K562 (cell line): Measurements from ENCODE around the gene AFF3. TPM values are rescaled to one million over a fixed set of nuclear protein-coding genes. Genes with fewer than 3 reads are reported as not detected.

Source experiments
- ATAC-seq: fragments of 200-7000 bp; cut with Tn5 transposase; 3 replicates; pipeline ENCODE4 v1.9.1; 2020; ENCODE audit warnings: moderate library complexity
- BruUV-seq: library from RNA; stranded (reverse); fragments of 400-500 nt; replicated peaks from 2 replicates; lab custom pipeline; 2021; lab: Mats Ljungman, UMichigan
- CTCF ChIA-PET: fragments of 300-600 bp; formaldehyde crosslinking; extraction: SDS; loops from one replicate; lab custom pipeline; 2021; ENCODE audit warnings: low intra/inter-chr PET ratio; lab: Yijun Ruan, JAX
- POLR2A ChIA-PET: fragments of 300-600, 350-650 bp; sonication (Branson Sonifier 250); formaldehyde crosslinking; extraction: SDS; loops from one replicate; lab custom pipeline; 2021; ENCODE audit warnings: antibody characterized with exemption, inconsistent platforms; lab: Yijun Ruan, JAX
- DNase-seq, 4 experiments: peaks; one replicate each; pipeline versions ENCODE4 v3.0.0 to v3.0.0-alpha.2; 2011 to 2018; ENCODE audit warnings: low spot score in 3 of 4, mixed read lengths in 3 of 4; ENCODE audit errors: extremely low read depth in 1 of 4
- FAIRE-seq: peaks from 2 replicates; lab custom pipeline; 2011; peaks lifted over from hg19 to GRCh38; lab: Jason Lieb, UNC
- H2AFZ ChIP-seq: 2 replicates; pipeline ENCODE4 v1.6.0; 2011; ENCODE audit warnings: low read depth, low read length, control low read depth, inconsistent platforms
- H3K27ac ChIP-seq: fragments of 200-600 bp; 3 replicates; pipeline ENCODE4 v1.8.0; 2011; ENCODE audit warnings: low read depth, mild to moderate bottlenecking, control low read depth, inconsistent platforms, low read length, moderate library complexity, mixed read lengths; ENCODE audit errors: extremely low read depth
- H3K27me3 ChIP-seq, 2 experiments: fragments of 300-600 bp in 1 of 2; 2 replicates in 1 of 2; 3 replicates in 1 of 2; pipeline versions ENCODE4 v1.6.0 to v1.8.0; 2011; ENCODE audit warnings: inconsistent platforms in 2 of 2, low read length in 2 of 2, mild to moderate bottlenecking in 1 of 2, mixed read lengths in 1 of 2, moderate library complexity in 1 of 2; ENCODE audit not compliant: control insufficient read depth in 2 of 2, insufficient read depth in 2 of 2
- H3K36me3 ChIP-seq: fragments of 300-600 bp; 3 replicates; pipeline ENCODE4 v1.8.0; 2011; ENCODE audit warnings: mild to moderate bottlenecking, low read length, inconsistent platforms; ENCODE audit not compliant: control insufficient read depth, insufficient read depth
- H3K4me1 ChIP-seq, 2 experiments: fragments of 200-600 bp in 1 of 2; replicated peaks in 1 of 2; 2 replicates in 1 of 2; 3 replicates in 1 of 2; pipeline versions ENCODE4 v1.5.1 to v1.8.0; 2011; ENCODE audit warnings: inconsistent platforms in 2 of 2, low read length in 2 of 2, mild to moderate bottlenecking in 1 of 2, mixed read lengths in 1 of 2, moderate library complexity in 1 of 2; ENCODE audit not compliant: control insufficient read depth in 2 of 2, insufficient read depth in 2 of 2
- H3K4me2 ChIP-seq: 2 replicates; pipeline ENCODE4 v1.6.1; 2011; ENCODE audit warnings: low read length, control low read depth, inconsistent platforms, mixed read lengths; ENCODE audit not compliant: insufficient read depth
- H3K4me3 ChIP-seq: fragments of 200-600 bp; sonication (generic), shearing (Covaris generic); 2 replicates; pipeline ENCODE4 v1.5.1; 2016; ENCODE audit warnings: control low read depth, inconsistent platforms
- H3K79me2 ChIP-seq: fragments of 200-600 bp; 3 replicates; pipeline ENCODE4 v1.8.0; 2011; ENCODE audit warnings: low read length, inconsistent platforms; ENCODE audit not compliant: control insufficient read depth, insufficient read depth
- H3K9ac ChIP-seq, 2 experiments: 2 replicates each; pipeline versions ENCODE4 v1.6.0 to v1.6.1; 2011; ENCODE audit warnings: low read depth in 2 of 2, low read length in 2 of 2, control low read depth in 1 of 2, inconsistent platforms in 1 of 2, mild to moderate bottlenecking in 1 of 2, mixed read lengths in 1 of 2; ENCODE audit not compliant: insufficient read depth in 1 of 2
- H3K9me1 ChIP-seq: one replicate; pipeline ENCODE4 v1.6.0; 2011; ENCODE audit warnings: inconsistent platforms, mild to moderate bottlenecking, low read length, moderate library complexity; ENCODE audit not compliant: control insufficient read depth, insufficient read depth
- H3K9me3 ChIP-seq: replicated peaks from 2 replicates; pipeline ENCODE4 v1.5.1; 2011; ENCODE audit warnings: low read depth, low read length, inconsistent platforms; ENCODE audit not compliant: control insufficient read depth, insufficient read depth
- H4K20me1 ChIP-seq: replicated peaks from 2 replicates; pipeline ENCODE4 v1.6.1; 2011; ENCODE audit warnings: low read length, inconsistent platforms, mixed read lengths; ENCODE audit not compliant: control insufficient read depth, insufficient read depth
- ARID1B ChIP-seq: fragments of 450-650 bp; IDR thresholded peaks from 2 replicates; pipeline ENCODE4 v1.6.1; 2016; ENCODE audit warnings: antibody characterized with exemption, mild to moderate bottlenecking, inconsistent platforms
- CTBP1 ChIP-seq: fragments of 450-650 bp; IDR thresholded peaks from 2 replicates; pipeline ENCODE4 v1.6.1; 2016; ENCODE audit warnings: borderline replicate concordance
- FOXK2 ChIP-seq, 2 experiments: fragments of 450-650 bp; IDR thresholded peaks in 1 of 2; conservative IDR thresholded peaks in 1 of 2; 2 replicates each; pipeline ENCODE4 v1.6.1; 2016; ENCODE audit warnings: low read depth in 2 of 2, mild to moderate bottlenecking in 1 of 2
- HNRNPUL1 ChIP-seq: fragments of 200-400 bp; formaldehyde crosslinking; IDR thresholded peaks from 2 replicates; pipeline ENCODE4 v1.6.1; 2017; ENCODE audit warnings: low read length
- NR3C1 ChIP-seq: sonication (generic); formaldehyde crosslinking; IDR thresholded peaks from 2 replicates; pipeline ENCODE4 v1.8.1; 2022; ENCODE audit warnings: missing genetic modification reagents
- POLR2AphosphoS2 ChIP-seq: IDR thresholded peaks from 2 replicates; pipeline ENCODE4 v1.6.1; 2012; ENCODE audit warnings: low read length, improper control_type of control experiment
- SP1 ChIP-seq: sonication (generic); formaldehyde crosslinking; IDR thresholded peaks from 2 replicates; pipeline ENCODE4 v1.8.1; 2022; ENCODE audit warnings: mild to moderate bottlenecking, missing genetic modification reagents
- STAG1 ChIP-seq: sonication (generic); formaldehyde crosslinking; IDR thresholded peaks from 2 replicates; pipeline ENCODE4 v1.5.0; 2020; ENCODE audit warnings: missing genetic modification reagents, borderline replicate concordance
- TSC22D4 ChIP-seq: fragments of 450-650 bp; IDR thresholded peaks from 2 replicates; pipeline ENCODE4 v1.6.1; 2016; ENCODE audit warnings: missing genetic modification characterization, missing biosample characterization, control low read depth
- ZNF507 ChIP-seq: conservative IDR thresholded peaks from 2 replicates; pipeline ENCODE4 v1.6.1; 2017; ENCODE audit warnings: missing genetic modification characterization, missing compliant biosample characterization
- ZNF696 ChIP-seq: fragments of 250-450 bp; sonication (Bioruptor Pico); conservative IDR thresholded peaks from 2 replicates; pipeline ENCODE4 v1.4.0; 2020; ENCODE audit warnings: mild to moderate bottlenecking, moderate library complexity
- WGBS: fragments of 100-300 bp; shearing (Covaris generic); methylation state at CpG from one replicate; pipeline ENCODE4 v1.1.6; 2016; ENCODE audit warnings: low coverage, mixed read lengths; ENCODE audit not compliant: insufficient coverage; ENCODE audit errors: missing lambda C conversion rate; 5-methylcytosine and 5-hydroxymethylcytosine counted together
- in situ Hi-C: fragments of 300-500 bp; cut with MboI; formaldehyde crosslinking; loops from 4 replicates; pipeline ENCODE4 v1.15.0; 2018; ENCODE audit warnings: inconsistent platforms, mixed read lengths
- intact Hi-C: fragments of 100-400 bp; cut with micrococcal nuclease; formaldehyde crosslinking; loops from 2 replicates; pipeline ENCODE4 v1.14.2; 2022
- polyA plus RNA-seq, 8 experiments: library from polyadenylated mRNA; depleted of rRNA in 4 of 8; stranded (reverse) in 5 of 8; unstranded in 3 of 8; fragments of >200 nt; fragmentation: Nextera tagmentation in 2 of 8; fragmentation: Illumina TruSeq in 1 of 8; extraction: Ambion mirVana in 2 of 8; extraction: Trizol in 1 of 8; gene quantifications; 2 replicates each; pipeline versions ENCODE4 v1.2.1 to v1.2.3, GENCODE V29; 2011 to 2014; ENCODE audit warnings: inconsistent platforms in 1 of 8, missing spikeins in 1 of 8
- total RNA-seq, 7 experiments: library from RNA; depleted of rRNA in 6 of 7; stranded (reverse); fragments of >200 nt in 6 of 7; fragmentation: Illumina TruSeq in 2 of 7; extraction: Trizol in 2 of 7; gene quantifications; 2 replicates each; pipeline versions ENCODE4 v1.2.1 to v1.2.3, GENCODE V29; 2011 to 2021; ENCODE audit warnings: low replicate concordance in 1 of 7
- TF ChIP-seq, protein P1 (sequence below), 2 experiments: fragments of 450-650 bp in 1 of 2; sonication (generic) in 1 of 2; formaldehyde crosslinking in 1 of 2; IDR thresholded peaks; 2 replicates each; pipeline versions ENCODE4 v1.7.1 to v1.9.0; 2016 to 2022; ENCODE audit warnings: inconsistent platforms in 1 of 2, mild to moderate bottlenecking in 1 of 2, missing genetic modification reagents in 1 of 2

AFF3 gene
- total and polyA plus RNA-seq, 9 of the 15 experiments (the other 6 are each of a cell fraction or from before 2014, with no cell fraction given), result 0.02 to 0.11 TPM; not detected in 7

DNA sequence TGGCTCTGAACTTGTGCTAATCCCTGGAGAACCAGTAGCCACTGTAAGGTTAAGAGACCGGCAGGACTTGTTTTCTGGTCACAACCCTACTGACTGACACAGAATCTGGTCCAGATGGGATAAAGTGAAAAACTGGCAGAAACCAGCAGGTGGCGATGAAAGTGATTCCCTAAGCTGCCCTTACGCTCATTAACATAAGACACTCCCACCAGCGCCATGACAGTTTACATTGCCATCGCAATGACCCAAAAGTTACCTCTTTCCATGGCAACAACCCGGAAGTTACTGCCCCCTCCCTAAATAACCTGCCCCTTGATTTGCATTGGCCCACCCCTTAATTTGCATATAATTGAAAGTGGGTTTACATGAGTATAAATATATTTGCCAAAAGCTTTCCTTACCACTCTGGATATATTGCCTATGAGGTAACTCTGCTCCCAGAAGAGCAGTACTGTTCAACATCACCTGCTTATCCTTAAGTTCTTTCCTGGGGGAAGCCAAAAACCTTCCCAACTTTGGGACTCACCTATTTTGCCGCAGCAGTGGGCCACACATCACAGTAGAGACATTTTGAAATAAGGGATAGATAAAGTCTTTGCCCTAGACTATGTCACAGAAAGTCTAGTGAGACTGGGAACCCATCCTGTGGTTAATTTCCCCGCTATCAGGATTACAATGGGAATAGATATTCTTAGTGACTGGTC lies 35.8 kb upstream of the AFF3 start:
- no peak overlapping the region for H3K4me2 ChIP-seq
- H3K4me1 ChIP-seq, result no peaks in the 10 kb centered on the region
- no TSS peak for BruUV-seq
- intact Hi-C loops (loop anchor here (2.0 kb wide), 1 partner anchor 65 kb away; no protein-coding TSS in a partner anchor), in situ Hi-C loops (no loop called here)
- peak; percentile 100 for ATAC-seq
- no peaks in the 10 kb centered on the region for H3K79me2 ChIP-seq
- CTCF ChIA-PET, result interaction anchor here (2.2 kb wide), 1 partner anchor 65 kb away, joined by 5 read pairs; no protein-coding TSS in a partner anchor
- peak; percentile 52 to 90 (median 65) for DNase-seq
- peak; percentile 100 for FAIRE-seq
- H3K27me3 ChIP-seq, result peaks cover 13 to 17% of the 10 kb centered on the region in 2 experiments; a peak in 4 of 5 replicates
- no peaks in the 10 kb centered on the region for H4K20me1 ChIP-seq
- no peak overlapping the region for H3K27ac ChIP-seq
- WGBS, result 9% methylated on average over 8 of the region's 8 CpGs
- POLR2A ChIA-PET, result interaction anchor here (0.6 to 1.0 kb wide), 4 partner anchors 12 to 142 kb away, joined by 3 to 4 read pairs (median 3); no protein-coding TSS in a partner anchor
- no peak overlapping the region for H3K9ac ChIP-seq
- H3K9me3 ChIP-seq, result no peaks in the 10 kb centered on the region
- H3K9me1 ChIP-seq, result no peaks in the 10 kb centered on the region
- 0 out of 2 replicates have a peak overlapping the region, but pooled peaks have one; percentile 4 for H2AFZ ChIP-seq
- no peak overlapping the region for H3K4me3 ChIP-seq
- no peaks in the 10 kb centered on the region for H3K36me3 ChIP-seq
- TF ChIP-seq TSC22D4 (tag), result no peak
- peak; percentile 48; the same call in 1 of the 2 replicates for TF ChIP-seq SP1 (CRISPR knock-in tag)
- TF ChIP-seq, protein P1, sequence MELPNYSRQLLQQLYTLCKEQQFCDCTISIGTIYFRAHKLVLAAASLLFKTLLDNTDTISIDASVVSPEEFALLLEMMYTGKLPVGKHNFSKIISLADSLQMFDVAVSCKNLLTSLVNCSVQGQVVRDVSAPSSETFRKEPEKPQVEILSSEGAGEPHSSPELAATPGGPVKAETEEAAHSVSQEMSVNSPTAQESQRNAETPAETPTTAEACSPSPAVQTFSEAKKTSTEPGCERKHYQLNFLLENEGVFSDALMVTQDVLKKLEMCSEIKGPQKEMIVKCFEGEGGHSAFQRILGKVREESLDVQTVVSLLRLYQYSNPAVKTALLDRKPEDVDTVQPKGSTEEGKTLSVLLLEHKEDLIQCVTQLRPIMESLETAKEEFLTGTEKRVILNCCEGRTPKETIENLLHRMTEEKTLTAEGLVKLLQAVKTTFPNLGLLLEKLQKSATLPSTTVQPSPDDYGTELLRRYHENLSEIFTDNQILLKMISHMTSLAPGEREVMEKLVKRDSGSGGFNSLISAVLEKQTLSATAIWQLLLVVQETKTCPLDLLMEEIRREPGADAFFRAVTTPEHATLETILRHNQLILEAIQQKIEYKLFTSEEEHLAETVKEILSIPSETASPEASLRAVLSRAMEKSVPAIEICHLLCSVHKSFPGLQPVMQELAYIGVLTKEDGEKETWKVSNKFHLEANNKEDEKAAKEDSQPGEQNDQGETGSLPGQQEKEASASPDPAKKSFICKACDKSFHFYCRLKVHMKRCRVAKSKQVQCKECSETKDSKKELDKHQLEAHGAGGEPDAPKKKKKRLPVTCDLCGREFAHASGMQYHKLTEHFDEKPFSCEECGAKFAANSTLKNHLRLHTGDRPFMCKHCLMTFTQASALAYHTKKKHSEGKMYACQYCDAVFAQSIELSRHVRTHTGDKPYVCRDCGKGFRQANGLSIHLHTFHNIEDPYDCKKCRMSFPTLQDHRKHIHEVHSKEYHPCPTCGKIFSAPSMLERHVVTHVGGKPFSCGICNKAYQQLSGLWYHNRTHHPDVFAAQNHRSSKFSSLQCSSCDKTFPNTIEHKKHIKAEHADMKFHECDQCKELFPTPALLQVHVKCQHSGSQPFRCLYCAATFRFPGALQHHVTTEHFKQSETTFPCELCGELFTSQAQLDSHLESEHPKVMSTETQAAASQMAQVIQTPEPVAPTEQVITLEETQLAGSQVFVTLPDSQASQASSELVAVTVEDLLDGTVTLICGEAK (IDR thresholded peaks at IDR 0.05), result peak; percentile 85
- TF ChIP-seq, protein P1 (CRISPR knock-in tag; IDR thresholded peaks at IDR 0.05), result no peak
- no peak for TF ChIP-seq ZNF507 (tag)
- no peak for TF ChIP-seq HNRNPUL1
- no peak for TF ChIP-seq POLR2AphosphoS2
- no peak for TF ChIP-seq ZNF696 (CRISPR knock-in tag)
- TF ChIP-seq FOXK2 (conservative IDR thresholded peaks at IDR 0.05 in 1 of 2, IDR thresholded peaks at IDR 0.05 in 1 of 2; ENCODE audit: low read depth in 2 of 2), result peak in 1 of 2 experiments; percentile 57; a peak in 3 of 4 replicates
- no peak for TF ChIP-seq CTBP1
- TF ChIP-seq ARID1B, result no peak
- TF ChIP-seq STAG1 (CRISPR knock-in tag), result no peak
- no peak for TF ChIP-seq NR3C1 (CRISPR knock-in tag)
